ENCODE results near the gene GPR3.

GRCh38 chr1:27345272-27345671 is 47.1 kb upstream of the GPR3 start:
- TF ChIP-seq CTCF (IDR thresholded peaks at IDR 0.05; ENCODE audit: borderline replicate concordance, extremely low read depth, low read length, poor library complexity, severe bottlenecking) (no peak), EZH2 (IDR thresholded peaks at IDR 0.05; ENCODE audit: borderline replicate concordance, low read depth, low read length, severe bottlenecking) (no peak)
